ENCODE measurements around the gene ALOXE3.

DNA sequence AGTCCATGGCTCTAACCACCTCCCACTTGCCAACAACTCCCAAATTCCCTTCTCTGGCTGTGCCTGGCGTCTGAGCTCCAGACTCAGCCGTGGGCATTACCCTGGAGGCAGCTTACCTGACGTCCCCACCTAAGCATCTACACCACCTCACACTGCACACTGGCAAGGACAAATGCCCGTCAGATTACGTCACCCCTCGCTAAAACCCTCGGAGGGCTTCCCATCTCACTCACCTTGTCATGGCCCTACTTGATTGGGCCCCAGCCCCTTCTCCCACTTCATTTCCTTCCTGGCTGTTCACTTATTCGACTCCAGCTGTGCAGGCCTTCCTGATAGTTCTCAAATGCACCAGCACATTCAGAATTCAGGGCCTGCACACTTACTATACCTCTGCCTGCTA lies 13.4 kb downstream of the ALOXE3 start:
- TF ChIP-seq, protein P1, sequence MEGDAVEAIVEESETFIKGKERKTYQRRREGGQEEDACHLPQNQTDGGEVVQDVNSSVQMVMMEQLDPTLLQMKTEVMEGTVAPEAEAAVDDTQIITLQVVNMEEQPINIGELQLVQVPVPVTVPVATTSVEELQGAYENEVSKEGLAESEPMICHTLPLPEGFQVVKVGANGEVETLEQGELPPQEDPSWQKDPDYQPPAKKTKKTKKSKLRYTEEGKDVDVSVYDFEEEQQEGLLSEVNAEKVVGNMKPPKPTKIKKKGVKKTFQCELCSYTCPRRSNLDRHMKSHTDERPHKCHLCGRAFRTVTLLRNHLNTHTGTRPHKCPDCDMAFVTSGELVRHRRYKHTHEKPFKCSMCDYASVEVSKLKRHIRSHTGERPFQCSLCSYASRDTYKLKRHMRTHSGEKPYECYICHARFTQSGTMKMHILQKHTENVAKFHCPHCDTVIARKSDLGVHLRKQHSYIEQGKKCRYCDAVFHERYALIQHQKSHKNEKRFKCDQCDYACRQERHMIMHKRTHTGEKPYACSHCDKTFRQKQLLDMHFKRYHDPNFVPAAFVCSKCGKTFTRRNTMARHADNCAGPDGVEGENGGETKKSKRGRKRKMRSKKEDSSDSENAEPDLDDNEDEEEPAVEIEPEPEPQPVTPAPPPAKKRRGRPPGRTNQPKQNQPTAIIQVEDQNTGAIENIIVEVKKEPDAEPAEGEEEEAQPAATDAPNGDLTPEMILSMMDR (IDR thresholded peaks at IDR 0.05): no peak
- no peak for TF ChIP-seq POLR2AphosphoS5 (IDR thresholded peaks at IDR 0.05)
